WTC11 (cell line): ENCODE measurements around the gene CRELD2.

ENCODE experiments used
- ATF2 ChIP-seq: sonication (generic); formaldehyde crosslinking; IDR thresholded peaks from 2 replicates; pipeline ENCODE4 v1.8.1; 2022; ENCODE audit warnings: low read depth, missing genetic modification reagents, borderline replicate concordance
- CTCF ChIP-seq: fragments of 200-600 bp; IDR thresholded peaks from 2 replicates; pipeline ENCODE4 v1.8.0; 2022; ENCODE audit warnings: antibody characterized with exemption
- E2F5 ChIP-seq: sonication (generic); formaldehyde crosslinking; IDR thresholded peaks from 2 replicates; pipeline ENCODE4 v1.8.1; 2022; ENCODE audit warnings: mild to moderate bottlenecking, moderate library complexity, missing genetic modification reagents
- HMGXB4 ChIP-seq: sonication (generic); formaldehyde crosslinking; IDR thresholded peaks from 2 replicates; pipeline ENCODE4 v1.8.1; 2023; ENCODE audit warnings: mild to moderate bottlenecking, moderate library complexity, missing genetic modification reagents
- NFYB ChIP-seq: sonication (generic); formaldehyde crosslinking; conservative IDR thresholded peaks from 2 replicates; pipeline ENCODE4 v1.8.0; 2022; ENCODE audit warnings: low read depth, missing genetic modification reagents
- TCF7 ChIP-seq: sonication (generic); formaldehyde crosslinking; IDR thresholded peaks from 2 replicates; pipeline ENCODE4 v1.8.0; 2022; ENCODE audit warnings: mild to moderate bottlenecking, low read depth, missing genetic modification reagents, moderate library complexity
- ZNF232 ChIP-seq: sonication (generic); formaldehyde crosslinking; IDR thresholded peaks from 2 replicates; pipeline ENCODE4 v1.8.0; 2022; ENCODE audit warnings: mild to moderate bottlenecking, missing genetic modification reagents

- TF ChIP-seq ZNF232 (CRISPR knock-in tag) (no peak), NFYB (no peak), ATF2 (no peak), E2F5 (CRISPR knock-in tag) (no peak), CTCF (no peak), HMGXB4 (no peak), TCF7 (CRISPR knock-in tag) (no peak)
These were observed 38.2 kb upstream of the CRELD2 start for GRCh38 chr22:49880281-49880680.
